Sigmoid colon (tissue), 3 donors: ENCODE results near the gene ZFHX2.
"Not testable (repeated sequence)": the region's sequence is repeated elsewhere in the genome, so short reads cannot be mapped to it uniquely, and the experiment has no call there.

Experiments
- POLR2A ChIP-seq, 2 donors: fragments of 450-650 bp; IDR thresholded peaks; one replicate each; pipeline ENCODE4 v1.6.1; 2016; ENCODE audit warnings: antibody characterized with exemption in 2 of 2, mild to moderate bottlenecking in 2 of 2, moderate library complexity in 2 of 2
- TF ChIP-seq, protein P1 (sequence below), 4 experiments: fragments of 450-650 bp in 3 of 4; fragments of 200-600 bp in 1 of 4; IDR thresholded peaks; one replicate each; pipeline ENCODE4 v1.5.1; 2016 to 2019; ENCODE audit warnings: antibody characterized with exemption in 4 of 4, mild to moderate bottlenecking in 3 of 4, moderate library complexity in 2 of 4

DNA sequence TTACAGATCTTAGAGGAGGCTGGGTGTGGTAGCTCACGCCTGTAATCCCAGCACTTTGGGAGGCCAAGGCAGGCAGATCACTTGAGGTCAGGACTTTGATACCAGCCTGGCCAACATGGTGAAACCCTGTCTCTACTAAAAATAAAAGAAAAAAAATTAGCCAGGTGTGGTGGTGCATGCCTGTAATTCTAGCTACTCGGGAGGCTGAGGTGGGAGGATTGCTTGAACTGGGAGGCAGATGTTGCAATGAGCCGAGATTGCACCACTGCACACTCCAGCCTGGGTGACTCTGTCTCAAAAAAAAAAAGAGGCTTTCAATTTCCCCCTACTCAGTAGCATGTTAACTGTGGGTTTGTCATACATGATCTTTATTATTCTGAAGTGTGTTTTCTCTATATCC is 42.6 kb upstream of the ZFHX2 start:
- TF ChIP-seq, protein P1, sequence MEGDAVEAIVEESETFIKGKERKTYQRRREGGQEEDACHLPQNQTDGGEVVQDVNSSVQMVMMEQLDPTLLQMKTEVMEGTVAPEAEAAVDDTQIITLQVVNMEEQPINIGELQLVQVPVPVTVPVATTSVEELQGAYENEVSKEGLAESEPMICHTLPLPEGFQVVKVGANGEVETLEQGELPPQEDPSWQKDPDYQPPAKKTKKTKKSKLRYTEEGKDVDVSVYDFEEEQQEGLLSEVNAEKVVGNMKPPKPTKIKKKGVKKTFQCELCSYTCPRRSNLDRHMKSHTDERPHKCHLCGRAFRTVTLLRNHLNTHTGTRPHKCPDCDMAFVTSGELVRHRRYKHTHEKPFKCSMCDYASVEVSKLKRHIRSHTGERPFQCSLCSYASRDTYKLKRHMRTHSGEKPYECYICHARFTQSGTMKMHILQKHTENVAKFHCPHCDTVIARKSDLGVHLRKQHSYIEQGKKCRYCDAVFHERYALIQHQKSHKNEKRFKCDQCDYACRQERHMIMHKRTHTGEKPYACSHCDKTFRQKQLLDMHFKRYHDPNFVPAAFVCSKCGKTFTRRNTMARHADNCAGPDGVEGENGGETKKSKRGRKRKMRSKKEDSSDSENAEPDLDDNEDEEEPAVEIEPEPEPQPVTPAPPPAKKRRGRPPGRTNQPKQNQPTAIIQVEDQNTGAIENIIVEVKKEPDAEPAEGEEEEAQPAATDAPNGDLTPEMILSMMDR (IDR thresholded peaks at IDR 0.05): not testable (repeated sequence)
- not testable (repeated sequence) for TF ChIP-seq POLR2A (IDR thresholded peaks at IDR 0.05)
